Liver (tissue), 9 donors: Measurements from ENCODE around the gene PIWIL1. TPM values are rescaled to one million over a fixed set of nuclear protein-coding genes. Genes with fewer than 3 reads are reported as not detected.

ENCODE experiments used
- DNase-seq: peaks from one replicate; pipeline ENCODE4 v3.0.0-alpha.2; 2017; ENCODE audit warnings: low spot score
- H3K27ac ChIP-seq, 2 donors: one replicate each; pipeline ENCODE4 v1.7.0; 2013; ENCODE audit warnings: inconsistent platforms in 2 of 2, low read length in 2 of 2, control low read depth in 1 of 2, low read depth in 1 of 2, mild to moderate bottlenecking in 1 of 2
- H3K27me3 ChIP-seq, 4 donors: one replicate each; pipeline versions ENCODE4 v1.6.1 to v1.7.0; 2013; ENCODE audit warnings: low read length in 3 of 4, inconsistent platforms in 1 of 4, mild to moderate bottlenecking in 1 of 4, moderate library complexity in 1 of 4; ENCODE audit not compliant: control insufficient read depth in 4 of 4, insufficient read depth in 4 of 4
- H3K36me3 ChIP-seq, 4 donors: one replicate each; pipeline versions ENCODE4 v1.6.1 to v1.7.0; 2013; ENCODE audit warnings: low read length in 3 of 4, mild to moderate bottlenecking in 3 of 4, low read depth in 1 of 4, moderate library complexity in 1 of 4; ENCODE audit not compliant: control insufficient read depth in 4 of 4, insufficient read depth in 3 of 4
- H3K4me1 ChIP-seq, 4 donors: one replicate each; pipeline versions ENCODE4 v1.6.1 to v1.7.0; 2013; ENCODE audit warnings: low read length in 3 of 4, mild to moderate bottlenecking in 3 of 4, moderate library complexity in 1 of 4; ENCODE audit not compliant: control insufficient read depth in 4 of 4, insufficient read depth in 4 of 4
- H3K4me3 ChIP-seq, 3 donors: one replicate each; pipeline versions ENCODE4 v1.6.1 to v1.7.0; 2013; ENCODE audit warnings: low read length in 3 of 3, control low read depth in 1 of 3, low read depth in 1 of 3, mild to moderate bottlenecking in 1 of 3
- H3K9ac ChIP-seq, 2 donors: one replicate each; pipeline ENCODE4 v1.7.0; 2013; ENCODE audit warnings: low read length in 2 of 2, mild to moderate bottlenecking in 2 of 2, moderate library complexity in 2 of 2, control low read depth in 1 of 2, low read depth in 1 of 2
- H3K9me3 ChIP-seq, 4 donors: one replicate each; pipeline versions ENCODE4 v1.6.1 to v1.7.0; 2013; ENCODE audit warnings: low read length in 3 of 4; ENCODE audit not compliant: control insufficient read depth in 4 of 4
- EGR1 ChIP-seq, 2 donors: IDR thresholded peaks; 2 replicates each; pipeline ENCODE4 v1.6.1; 2016 to 2018; ENCODE audit warnings: antibody characterized with exemption in 2 of 2, low read depth in 2 of 2
- FOXA2 ChIP-seq: IDR thresholded peaks from 2 replicates; pipeline ENCODE4 v1.6.1; 2016; ENCODE audit warnings: antibody characterized with exemption
- GABPA ChIP-seq, 2 donors: IDR thresholded peaks in 1 of 2; conservative IDR thresholded peaks in 1 of 2; 2 replicates each; pipeline ENCODE4 v1.6.1; 2016; ENCODE audit warnings: antibody characterized with exemption in 2 of 2, mild to moderate bottlenecking in 1 of 2, moderate library complexity in 1 of 2
- HNF4A ChIP-seq, 2 donors: conservative IDR thresholded peaks; 2 replicates each; pipeline ENCODE4 v1.6.1; 2016; ENCODE audit warnings: antibody characterized with exemption in 2 of 2, mild to moderate bottlenecking in 2 of 2
- NR2F2 ChIP-seq: IDR thresholded peaks from 2 replicates; pipeline ENCODE4 v1.6.1; 2016; ENCODE audit warnings: antibody characterized with exemption
- RAD21 ChIP-seq, 2 donors: IDR thresholded peaks; 2 replicates each; pipeline ENCODE4 v1.6.1; 2016; ENCODE audit warnings: antibody characterized with exemption in 2 of 2, mild to moderate bottlenecking in 2 of 2
- RXRA ChIP-seq, 2 donors: IDR thresholded peaks; 2 replicates each; pipeline ENCODE4 v1.6.1; 2017 to 2018; ENCODE audit warnings: antibody characterized with exemption in 2 of 2, mild to moderate bottlenecking in 1 of 2
- TAF1 ChIP-seq: conservative IDR thresholded peaks from 2 replicates; pipeline ENCODE4 v1.6.1; 2016; ENCODE audit warnings: antibody characterized with exemption, mild to moderate bottlenecking
- YY1 ChIP-seq: IDR thresholded peaks from 2 replicates; pipeline ENCODE4 v1.6.1; 2016; ENCODE audit warnings: antibody characterized with exemption, mild to moderate bottlenecking
- ZBTB33 ChIP-seq: IDR thresholded peaks from 2 replicates; pipeline ENCODE4 v1.6.1; 2016; ENCODE audit warnings: antibody characterized with exemption
- WGBS: extraction: QIAGEN DNeasy Blood & Tissue Kit; methylation state at CpG from one replicate; pipeline ENCODE4 v1.1.7; 2013; 5-methylcytosine and 5-hydroxymethylcytosine counted together
- polyA plus RNA-seq, 2 donors: library from polyadenylated mRNA; stranded (reverse) in 1 of 2; unstranded in 1 of 2; fragments of 200-250 nt in 1 of 2; fragments of >200 nt in 1 of 2; fragmentation: Nextera tagmentation in 1 of 2; extraction: Ambion mirVana in 1 of 2; gene quantifications; one replicate each; pipeline versions ENCODE4 v1.2.1 to v1.2.3, GENCODE V29; 2013 to 2015
- total RNA-seq, 2 donors: library from RNA; depleted of rRNA; stranded (reverse); fragments of >200 nt; gene quantifications; one replicate each; pipeline ENCODE4 v1.2.3, GENCODE V29; 2014
- TF ChIP-seq, protein P1 (sequence below): fragments of 150-350 bp; IDR thresholded peaks from 2 replicates; pipeline ENCODE4 v1.5.1; 2017; ENCODE audit warnings: improper control_type of control experiment, low read depth, low read length; ENCODE audit not compliant: missing input control
- TF ChIP-seq, protein P2 (sequence below): IDR thresholded peaks from 2 replicates; pipeline ENCODE4 v1.6.1; 2016; ENCODE audit warnings: antibody characterized with exemption
- TF ChIP-seq, protein P3 (sequence below): IDR thresholded peaks from 2 replicates; pipeline ENCODE4 v1.6.1; 2016; ENCODE audit warnings: antibody characterized with exemption
- donor health status: healthy.
- donor health status: healthy.
- donor health status: healthy.
- donor health status: healthy.
- donor health status: healthy.

The PIWIL1 gene
- total and polyA plus RNA-seq, 4 donors, result 0.01 TPM; not detected in 3

GRCh38 chr12:130298322-130299021 lies 39.2 kb upstream of the PIWIL1 start:
- H3K27ac ChIP-seq, result no peak overlapping the region
- no peak overlapping the region for H3K9ac ChIP-seq
- no peak for TF ChIP-seq YY1
- TF ChIP-seq, protein P1, sequence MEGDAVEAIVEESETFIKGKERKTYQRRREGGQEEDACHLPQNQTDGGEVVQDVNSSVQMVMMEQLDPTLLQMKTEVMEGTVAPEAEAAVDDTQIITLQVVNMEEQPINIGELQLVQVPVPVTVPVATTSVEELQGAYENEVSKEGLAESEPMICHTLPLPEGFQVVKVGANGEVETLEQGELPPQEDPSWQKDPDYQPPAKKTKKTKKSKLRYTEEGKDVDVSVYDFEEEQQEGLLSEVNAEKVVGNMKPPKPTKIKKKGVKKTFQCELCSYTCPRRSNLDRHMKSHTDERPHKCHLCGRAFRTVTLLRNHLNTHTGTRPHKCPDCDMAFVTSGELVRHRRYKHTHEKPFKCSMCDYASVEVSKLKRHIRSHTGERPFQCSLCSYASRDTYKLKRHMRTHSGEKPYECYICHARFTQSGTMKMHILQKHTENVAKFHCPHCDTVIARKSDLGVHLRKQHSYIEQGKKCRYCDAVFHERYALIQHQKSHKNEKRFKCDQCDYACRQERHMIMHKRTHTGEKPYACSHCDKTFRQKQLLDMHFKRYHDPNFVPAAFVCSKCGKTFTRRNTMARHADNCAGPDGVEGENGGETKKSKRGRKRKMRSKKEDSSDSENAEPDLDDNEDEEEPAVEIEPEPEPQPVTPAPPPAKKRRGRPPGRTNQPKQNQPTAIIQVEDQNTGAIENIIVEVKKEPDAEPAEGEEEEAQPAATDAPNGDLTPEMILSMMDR, result no peak
- TF ChIP-seq RXRA (IDR thresholded peaks at IDR 0.05), result no peak
- TF ChIP-seq NR2F2, result no peak
- TF ChIP-seq GABPA (IDR thresholded peaks at IDR 0.05 in 1 of 2, conservative IDR thresholded peaks at IDR 0.05 in 1 of 2), result no peak
- no peak for TF ChIP-seq ZBTB33
- TF ChIP-seq TAF1, result no peak
- no peak for TF ChIP-seq EGR1 (IDR thresholded peaks at IDR 0.05; ENCODE audit: low read depth in 2 of 2)
- TF ChIP-seq FOXA2, result no peak
- no peak for TF ChIP-seq RAD21 (IDR thresholded peaks at IDR 0.05)
- TF ChIP-seq, protein P2, sequence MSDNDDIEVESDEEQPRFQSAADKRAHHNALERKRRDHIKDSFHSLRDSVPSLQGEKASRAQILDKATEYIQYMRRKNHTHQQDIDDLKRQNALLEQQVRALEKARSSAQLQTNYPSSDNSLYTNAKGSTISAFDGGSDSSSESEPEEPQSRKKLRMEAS, result no peak
- no peak for TF ChIP-seq HNF4A (conservative IDR thresholded peaks at IDR 0.05)
- TF ChIP-seq, protein P3, sequence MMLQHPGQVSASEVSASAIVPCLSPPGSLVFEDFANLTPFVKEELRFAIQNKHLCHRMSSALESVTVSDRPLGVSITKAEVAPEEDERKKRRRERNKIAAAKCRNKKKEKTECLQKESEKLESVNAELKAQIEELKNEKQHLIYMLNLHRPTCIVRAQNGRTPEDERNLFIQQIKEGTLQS, result no peak
- no peak for DNase-seq
- H3K4me1 ChIP-seq, result no peaks in the 10 kb centered on the region
- no peak overlapping the region for H3K4me3 ChIP-seq
- H3K36me3 ChIP-seq, result no peaks in the 10 kb centered on the region
- peaks cover 0 to 9% (median under 1%) of the 10 kb centered on the region in 4 donors for H3K9me3 ChIP-seq
- peaks cover 0 to 4% (median 0%) of the 10 kb centered on the region in 4 donors for H3K27me3 ChIP-seq
- 75% methylated on average over 5 of the region's 5 CpGs for WGBS

DNA sequence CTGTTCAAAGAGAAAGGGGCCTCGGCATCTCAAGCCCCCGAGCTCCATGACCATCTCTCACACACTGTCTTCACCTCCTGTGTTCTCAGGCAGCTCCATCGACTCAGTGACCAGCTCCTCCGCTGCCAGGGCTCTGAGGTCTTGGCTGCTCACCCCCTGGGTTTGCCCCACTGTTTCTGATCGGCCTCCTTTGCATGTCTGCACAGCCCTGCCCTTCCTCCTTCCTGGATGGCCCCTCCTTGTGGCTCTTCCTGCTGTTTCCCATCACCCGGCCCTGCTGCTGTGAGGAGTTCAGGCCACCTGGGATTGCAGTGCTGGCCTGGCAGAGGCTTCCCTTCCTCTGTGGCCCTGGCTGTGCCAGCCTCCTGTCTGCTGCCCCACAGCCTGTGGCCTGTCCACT lies 38.1 kb upstream of the PIWIL1 start:
- WGBS, result 64% methylated on average over 6 of the region's 6 CpGs
- TF ChIP-seq GABPA (IDR thresholded peaks at IDR 0.05 in 1 of 2, conservative IDR thresholded peaks at IDR 0.05 in 1 of 2) (no peak), ZBTB33 (no peak), RAD21 (IDR thresholded peaks at IDR 0.05) (no peak), YY1 (no peak), NR2F2 (no peak)

More for the DNA sequence above, 38.1 kb upstream of the PIWIL1 start:
- H3K9me3 ChIP-seq, result peaks cover 0 to 7% (median 0%) of the 10 kb centered on the region in 4 donors
- no peak for DNase-seq
- no peaks in the 10 kb centered on the region for H3K36me3 ChIP-seq
- no peak overlapping the region for H3K27ac ChIP-seq
- H3K4me3 ChIP-seq, result no peak overlapping the region
- H3K27me3 ChIP-seq, result peaks cover 0 to 6% (median 0%) of the 10 kb centered on the region in 4 donors
- no peaks in the 10 kb centered on the region for H3K4me1 ChIP-seq
- no peak overlapping the region for H3K9ac ChIP-seq
